Thyroid gland (tissue), 4 donors: ENCODE data around the gene CFAP97D1.

Experiments
- CTCF ChIP-seq, 6 experiments: fragments of 200-600 bp in 3 of 6; fragments of 450-650 bp in 3 of 6; sonication (generic) in 3 of 6; IDR thresholded peaks; one replicate each; pipeline ENCODE4 v1.5.1; 2016 to 2019; ENCODE audit warnings: antibody characterized with exemption in 6 of 6, mild to moderate bottlenecking in 2 of 6, inconsistent platforms in 1 of 6, moderate library complexity in 1 of 6
- POLR2A ChIP-seq, 2 donors: fragments of 450-650 bp; IDR thresholded peaks; one replicate each; pipeline ENCODE4 v1.6.1; 2017; ENCODE audit warnings: antibody characterized with exemption in 2 of 2, mild to moderate bottlenecking in 2 of 2, moderate library complexity in 1 of 2

- TF ChIP-seq CTCF (IDR thresholded peaks at IDR 0.05) (no peak), POLR2A (IDR thresholded peaks at IDR 0.05) (no peak)
These were observed 22.1 kb upstream of the CFAP97D1 start for GRCh38 chr17:43758086-43758485.
